Thyroid gland (tissue), 4 donors: ENCODE data around the gene OTOS.

Experiments used
- CTCF ChIP-seq, 6 experiments: fragments of 200-600 bp in 3 of 6; fragments of 450-650 bp in 3 of 6; sonication (generic) in 3 of 6; IDR thresholded peaks; one replicate each; pipeline ENCODE4 v1.5.1; 2016 to 2019; ENCODE audit warnings: antibody characterized with exemption in 6 of 6, mild to moderate bottlenecking in 2 of 6, inconsistent platforms in 1 of 6, moderate library complexity in 1 of 6
- POLR2A ChIP-seq, 2 donors: fragments of 450-650 bp; IDR thresholded peaks; one replicate each; pipeline ENCODE4 v1.6.1; 2017; ENCODE audit warnings: antibody characterized with exemption in 2 of 2, mild to moderate bottlenecking in 2 of 2, moderate library complexity in 1 of 2

- TF ChIP-seq CTCF (IDR thresholded peaks at IDR 0.05), result no peak
- TF ChIP-seq POLR2A (IDR thresholded peaks at IDR 0.05), result no peak
Measured at GRCh38 chr2:240141736-240142135, 1.3 kb upstream of the OTOS start.
